A673 (cell line): ENCODE results near the gene FSTL5. TPM values are rescaled to one million over a fixed set of nuclear protein-coding genes. Genes with fewer than 3 reads are reported as not detected.

Experiments
- BruUV-seq: library from RNA; stranded (reverse); fragments of 400-500 nt; replicated peaks from 2 replicates; lab custom pipeline; 2021; lab: Mats Ljungman, UMichigan
- CTCF ChIA-PET: fragments of 300-600 bp; sonication (Branson Sonifier 250); formaldehyde crosslinking; loops from one replicate; lab custom pipeline; 2022; ENCODE audit warnings: antibody characterized with exemption; lab: Charles Lee
- POLR2A ChIA-PET: fragments of 300-600 bp; sonication (Branson Sonifier 250); formaldehyde crosslinking; loops from one replicate; lab custom pipeline; 2022; ENCODE audit warnings: antibody characterized with exemption; ENCODE audit not compliant: low non-redundant PET; lab: Charles Lee
- DNase-seq: peaks from one replicate; pipeline ENCODE4 v3.0.0-alpha.2; 2015; ENCODE audit warnings: low spot score
- H3K27ac ChIP-seq: fragments of 200-600 bp; sonication (generic); 2 replicates; pipeline ENCODE4 v1.5.1; 2016; ENCODE audit warnings: mixed run types, low read depth, mild to moderate bottlenecking, mixed read lengths, antibody characterized with exemption, low read length; ENCODE audit not compliant: poor library complexity, severe bottlenecking
- H3K27me3 ChIP-seq: fragments of 200-600 bp; sonication (generic); replicated peaks from 2 replicates; pipeline ENCODE4 v1.6.1; 2017; ENCODE audit warnings: mixed run types, low read depth, mild to moderate bottlenecking, mixed read lengths, antibody characterized with exemption, low read length; ENCODE audit not compliant: insufficient read depth, poor library complexity
- H3K36me3 ChIP-seq: fragments of 200-600 bp; sonication (generic); 2 replicates; pipeline ENCODE4 v1.6.1; 2016; ENCODE audit warnings: mixed run types, mild to moderate bottlenecking, mixed read lengths, antibody characterized with exemption, low read length; ENCODE audit not compliant: insufficient read depth, poor library complexity, severe bottlenecking
- H3K4me1 ChIP-seq: fragments of 200-600 bp; sonication (generic); 2 replicates; pipeline ENCODE4 v1.6.1; 2017; ENCODE audit warnings: mixed run types, mild to moderate bottlenecking, mixed read lengths, antibody characterized with exemption, low read length; ENCODE audit not compliant: insufficient read depth, poor library complexity, severe bottlenecking
- H3K4me3 ChIP-seq: fragments of 200-600 bp; sonication (generic); 2 replicates; pipeline ENCODE4 v1.5.1; 2016; ENCODE audit warnings: low read depth, mixed run types, mild to moderate bottlenecking, mixed read lengths, low read length; ENCODE audit not compliant: poor library complexity, severe bottlenecking
- H3K9me3 ChIP-seq: fragments of 200-600 bp; sonication (generic); 2 replicates; pipeline ENCODE4 v1.6.1; 2016; ENCODE audit warnings: mixed run types, low read depth, mild to moderate bottlenecking, mixed read lengths, antibody characterized with exemption, low read length; ENCODE audit not compliant: poor library complexity, severe bottlenecking
- EZH2 ChIP-seq: fragments of 200-600 bp; sonication (generic); IDR thresholded peaks from 2 replicates; pipeline ENCODE4 v1.6.1; 2017; ENCODE audit warnings: borderline replicate concordance, low read depth, mild to moderate bottlenecking, mixed read lengths, antibody characterized with exemption, low read length; ENCODE audit not compliant: poor library complexity, severe bottlenecking
- intact Hi-C: fragments of 100-400 bp; cut with micrococcal nuclease; formaldehyde crosslinking; loops from one replicate; pipeline ENCODE4 v1.10.0; 2022; ENCODE audit not compliant: unreplicated experiment
- total RNA-seq: library from RNA; stranded (reverse); gene quantifications from 2 replicates; pipeline ENCODE4 v1.2.3, GENCODE V29; 2021
- TF ChIP-seq, protein P1 (sequence below): fragments of 300-800, 200-600 bp; sonication (generic); conservative IDR thresholded peaks from 2 replicates; pipeline ENCODE4 v1.5.1; 2017; ENCODE audit warnings: low read depth, mild to moderate bottlenecking, antibody characterized with exemption, low read length, moderate library complexity, mixed read lengths

The FSTL5 gene
- total RNA-seq, 1 experiment from 2014 or later, result 0.15 TPM

DNA sequence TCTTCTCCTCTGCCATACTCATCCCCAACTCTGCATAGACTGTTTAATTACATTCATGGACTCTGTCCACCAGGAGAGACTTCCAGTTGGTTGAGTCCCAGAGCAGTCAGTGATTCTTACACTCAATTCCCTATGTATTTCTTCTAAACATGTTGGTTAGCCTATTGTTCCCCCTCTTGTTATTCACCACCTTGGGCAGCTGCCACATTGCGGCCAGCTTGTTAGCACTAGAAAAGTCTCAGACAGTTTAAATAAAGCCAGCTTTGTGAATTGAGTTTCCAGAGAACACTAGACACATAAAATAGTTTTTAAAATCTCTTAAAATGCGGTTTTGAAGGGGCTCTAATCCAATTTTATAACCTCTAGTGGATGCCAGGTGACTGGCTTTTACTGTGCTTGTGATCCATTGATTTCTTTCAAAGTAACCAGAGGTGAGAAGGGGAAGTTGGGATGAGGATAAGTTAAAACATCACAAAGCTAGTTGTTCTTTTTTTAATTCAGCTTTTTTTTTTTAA is 827.7 kb downstream of the FSTL5 start:
- no peaks in the 10 kb centered on the region for H3K9me3 ChIP-seq
- no peak overlapping the region for H3K27ac ChIP-seq
- TF ChIP-seq, protein P1, sequence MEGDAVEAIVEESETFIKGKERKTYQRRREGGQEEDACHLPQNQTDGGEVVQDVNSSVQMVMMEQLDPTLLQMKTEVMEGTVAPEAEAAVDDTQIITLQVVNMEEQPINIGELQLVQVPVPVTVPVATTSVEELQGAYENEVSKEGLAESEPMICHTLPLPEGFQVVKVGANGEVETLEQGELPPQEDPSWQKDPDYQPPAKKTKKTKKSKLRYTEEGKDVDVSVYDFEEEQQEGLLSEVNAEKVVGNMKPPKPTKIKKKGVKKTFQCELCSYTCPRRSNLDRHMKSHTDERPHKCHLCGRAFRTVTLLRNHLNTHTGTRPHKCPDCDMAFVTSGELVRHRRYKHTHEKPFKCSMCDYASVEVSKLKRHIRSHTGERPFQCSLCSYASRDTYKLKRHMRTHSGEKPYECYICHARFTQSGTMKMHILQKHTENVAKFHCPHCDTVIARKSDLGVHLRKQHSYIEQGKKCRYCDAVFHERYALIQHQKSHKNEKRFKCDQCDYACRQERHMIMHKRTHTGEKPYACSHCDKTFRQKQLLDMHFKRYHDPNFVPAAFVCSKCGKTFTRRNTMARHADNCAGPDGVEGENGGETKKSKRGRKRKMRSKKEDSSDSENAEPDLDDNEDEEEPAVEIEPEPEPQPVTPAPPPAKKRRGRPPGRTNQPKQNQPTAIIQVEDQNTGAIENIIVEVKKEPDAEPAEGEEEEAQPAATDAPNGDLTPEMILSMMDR, result no peak
- no peak for TF ChIP-seq EZH2
- DNase-seq, result no peak
- ChIA-PET POLR2A (no interaction called here), CTCF (no interaction called here)
- intact Hi-C loops, result no loop called here
- no peaks in the 10 kb centered on the region for H3K27me3 ChIP-seq
- no peaks in the 10 kb centered on the region for H3K4me1 ChIP-seq
- H3K36me3 ChIP-seq, result no peaks in the 10 kb centered on the region
- no peak overlapping the region for H3K4me3 ChIP-seq
- no TSS peak for BruUV-seq
